Measurements from ENCODE around the gene GRB7. TPM values are rescaled to one million over a fixed set of nuclear protein-coding genes. Genes with fewer than 3 reads are reported as not detected.

GRB7 gene
- total and polyA plus RNA-seq, 2 donors (not counting 3 experiments of a cell fraction or from before 2014, with no cell fraction given) = 0.04 TPM; not detected in 1

GRCh38 chr17:39742856-39743436 lies 5.2 kb downstream of the GRB7 start:
- POLR2A ChIA-PET = no interaction called here
- H3K9me1 ChIP-seq (replicated peaks; ENCODE audit: control insufficient read depth, extremely low read depth, insufficient read depth, low read length) = no peaks in the 10 kb centered on the region
- no TSS peak for BruUV-seq (replicated peaks)
- FAIRE-seq (no peak), DNase-seq (ENCODE audit: low read depth, low spot score) (no peak)
- no peak overlapping the region for H3K9ac ChIP-seq (replicated peaks; ENCODE audit: extremely low read depth, insufficient read depth, low read length)
- H3K27me3 ChIP-seq (ENCODE audit: control insufficient read depth in 2 of 2, insufficient read depth in 2 of 2, low read length in 2 of 2) = peaks cover 12 to 19% of the 10 kb centered on the region in 2 experiments
- H3K27ac ChIP-seq (ENCODE audit: insufficient read depth, low read depth, low read length) = no peak overlapping the region
- no peaks in the 10 kb centered on the region for H3K79me2 ChIP-seq (ENCODE audit: control insufficient read depth, insufficient read depth, low read length)
- TF ChIP-seq MAX (IDR thresholded peaks at IDR 0.05; ENCODE audit: insufficient read depth, insufficient read length) (no peak), POLR2A (IDR thresholded peaks at IDR 0.05; ENCODE audit: low read depth, low read length) (no peak), FOS (IDR thresholded peaks at IDR 0.05; ENCODE audit: borderline replicate concordance, insufficient read depth, low read length) (no peak), GATA2 (IDR thresholded peaks at IDR 0.05; ENCODE audit: insufficient read depth, insufficient read length, low read depth, low read length) (no peak), POLR2AphosphoS5 (IDR thresholded peaks at IDR 0.05; ENCODE audit: insufficient read depth, low read depth, low read length) (no peak), MYC (IDR thresholded peaks at IDR 0.05; ENCODE audit: low read depth, low read length) (no peak), EZH2 (IDR thresholded peaks at IDR 0.05; ENCODE audit: borderline replicate concordance, low read depth, low read length, severe bottlenecking) (no peak), JUN (IDR thresholded peaks at IDR 0.05; ENCODE audit: borderline replicate concordance, insufficient read depth, insufficient read length, low read depth) (no peak), CTCF (IDR thresholded peaks at IDR 0.05; ENCODE audit: extremely low read depth in 1 of 2, insufficient read depth in 1 of 2, low read depth in 1 of 2, low read length in 2 of 2) (no peak)
- H3K4me2 ChIP-seq (ENCODE audit: insufficient read depth, low read length) = no peak overlapping the region
- dilution Hi-C loops (cut with MboI; ENCODE audit: extremely low pct_ligation_motif_present, low sequenced_read_pairs) = loop anchor here (10.0 kb wide), 1 partner anchor 108 kb away; the partner anchor contains the start of gene STARD3
- no peaks in the 10 kb centered on the region for H3K36me3 ChIP-seq (ENCODE audit: control insufficient read depth in 2 of 2, extremely low read depth in 1 of 2, insufficient read depth in 2 of 2, low read length in 2 of 2)
- CTCF ChIA-PET = interaction anchor here (0.6 kb wide), 1 partner anchor 17 kb away, joined by 4 read pairs; no protein-coding TSS in a partner anchor
- H3K4me3 ChIP-seq (replicated peaks in 1 of 3; ENCODE audit: insufficient read depth in 1 of 3, low read depth in 1 of 3, low read length in 3 of 3) = no peak overlapping the region
- peaks cover 17% of the 10 kb centered on the region for H3K4me1 ChIP-seq (ENCODE audit: control insufficient read depth, extremely low read depth, insufficient read depth, low read length)
- intact Hi-C loops (cut with micrococcal nuclease) = no loop called here
- no peak overlapping the region for H2AFZ ChIP-seq (ENCODE audit: low read depth, low read length)
- H3K9me3 ChIP-seq (replicated peaks; ENCODE audit: control insufficient read depth, insufficient read depth, low read length) = no peaks in the 10 kb centered on the region
- H4K20me1 ChIP-seq (replicated peaks; ENCODE audit: control insufficient read depth, extremely low read depth, insufficient read depth, low read length) = no peaks in the 10 kb centered on the region

All from endothelial cell of umbilical vein (primary cell).